Hematopoietic multipotent progenitor cell treated with erythropoietin and hydrocortisone succinate and interleukin-3 and kit ligand, for 4 days (in vitro differentiated cells): ENCODE data around the gene ATP8A2.
"Not testable (repeated sequence)": the region's sequence is repeated elsewhere in the genome, so short reads cannot be mapped to it uniquely, and the experiment has no call there.

Experiments used
- DNase-seq: peaks from one replicate; pipeline ENCODE4 v3.0.0-alpha.2; 2015

Gene ATP8A2

GRCh38 chr13:25371875-25372283, at the start of gene ATP8A2:
Gene ATP8A2, plus strand, starts transcription at chr13:25371974. Its CDS starts 239 bp downstream, at chr13:25372213.
- DNase-seq, result no peak

DNA sequence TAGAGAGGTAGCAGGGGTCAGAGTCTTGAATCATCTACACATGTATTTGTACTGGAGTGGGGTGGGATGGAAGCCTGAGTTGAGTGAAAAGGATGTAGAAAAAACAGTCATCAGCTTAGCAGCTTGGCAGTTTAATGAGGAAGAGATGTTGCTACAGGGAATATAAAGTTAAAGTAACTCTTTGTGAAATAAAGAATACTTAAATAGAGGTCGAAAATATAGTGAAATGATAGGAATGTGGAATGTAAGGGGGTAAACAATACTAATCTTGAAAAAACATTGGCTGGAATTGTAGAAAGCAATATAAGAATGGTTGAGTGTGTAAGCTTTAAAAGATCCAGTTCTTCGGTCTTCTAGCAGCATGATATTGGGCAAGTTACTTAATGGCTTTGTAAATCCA, 47.7 kb upstream of the ATP8A2 start:
- no peak for DNase-seq

GRCh38 chr13:25329706-25330105, 42.1 kb upstream of the ATP8A2 start:
- no peak for DNase-seq

- no peak for DNase-seq
Observed at GRCh38 chr13:25330541-25330940, 41.2 kb upstream of the ATP8A2 start.

DNA sequence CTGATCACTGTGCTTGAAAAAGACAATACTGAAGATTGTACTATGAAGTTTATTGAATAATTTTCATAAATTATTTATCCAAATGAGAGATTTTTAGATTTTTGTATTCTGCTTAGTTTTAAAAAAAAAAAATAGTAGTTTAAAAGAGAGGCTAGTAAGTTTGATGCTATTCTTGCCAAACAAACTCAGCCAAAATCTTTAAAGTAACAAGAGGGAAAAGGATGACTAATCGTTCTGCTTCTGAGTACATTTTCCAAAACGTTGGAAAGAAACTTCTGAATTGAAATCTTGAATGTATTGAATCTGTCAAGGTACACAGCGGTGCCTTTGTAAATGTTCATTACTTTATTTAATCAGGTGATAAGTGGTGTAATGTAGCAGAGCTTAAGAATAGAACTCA, 35.9 kb upstream of the ATP8A2 start:
- no peak for DNase-seq

DNA sequence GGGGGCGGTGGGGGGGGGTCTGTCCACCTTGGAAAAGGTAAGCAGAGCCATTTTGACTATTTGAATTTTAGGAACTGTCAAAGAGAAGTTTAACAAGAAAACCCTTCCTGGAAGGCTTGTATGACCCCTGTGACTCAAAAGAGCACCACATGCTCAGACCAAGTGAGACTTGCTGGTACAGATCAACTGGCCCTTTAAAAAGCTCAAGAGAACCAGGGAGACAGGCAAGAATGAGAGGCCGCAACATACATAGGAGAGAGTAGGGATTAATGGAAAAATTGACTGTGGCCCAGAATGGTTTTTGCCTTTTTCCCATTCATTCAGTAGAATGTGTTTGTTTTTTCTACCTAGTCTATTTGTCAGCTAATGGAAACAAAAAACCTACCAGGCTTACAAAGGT, 26.2 kb upstream of the ATP8A2 start:
- peak; percentile 16 for DNase-seq

DNA sequence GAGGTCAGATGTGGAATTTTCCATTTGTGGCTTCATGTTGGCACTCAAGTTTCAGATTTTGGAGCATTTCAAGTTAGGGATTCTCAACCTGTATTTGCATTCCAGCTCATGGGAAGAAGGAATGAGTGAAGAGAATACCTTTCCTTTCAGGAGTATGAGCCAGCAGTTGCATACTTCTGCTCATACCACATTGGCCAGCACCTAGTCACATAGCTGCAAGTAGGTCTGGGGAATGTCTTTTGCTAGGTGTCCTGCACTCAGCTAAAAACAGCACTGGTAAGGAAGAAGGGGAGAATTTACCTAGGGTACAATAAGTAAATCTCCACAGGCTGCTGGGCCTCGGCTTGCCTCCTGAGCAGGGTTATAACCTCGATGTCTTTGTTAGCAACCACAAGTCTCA, 24.6 kb upstream of the ATP8A2 start:
- DNase-seq, result no peak

GRCh38 chr13:25351404-25351803, 20.4 kb upstream of the ATP8A2 start:
- no peak for DNase-seq

- peak; percentile 89 for DNase-seq
Observed at GRCh38 chr13:25352230-25352629, 19.5 kb upstream of the ATP8A2 start.

DNA sequence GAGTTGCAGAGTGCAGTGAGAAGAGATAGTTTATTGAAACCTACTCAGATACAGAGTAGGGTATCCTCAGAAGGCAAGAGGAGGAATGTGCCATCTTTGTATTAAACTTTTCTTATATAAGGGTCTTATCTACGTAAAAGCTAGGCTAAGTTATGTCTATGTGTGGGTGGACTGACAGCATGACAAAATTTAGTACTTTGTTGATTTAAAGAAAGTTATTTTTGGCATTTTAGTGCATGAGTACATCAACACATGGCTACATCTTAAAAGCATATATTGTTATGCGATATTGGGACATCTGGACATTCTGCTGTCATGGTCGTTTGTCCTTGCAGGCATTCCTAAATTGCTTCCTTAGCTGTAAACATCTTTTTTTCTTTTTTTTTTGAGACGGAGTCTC, 19.0 kb upstream of the ATP8A2 start:
- DNase-seq, result no peak

GRCh38 chr13:25353344-25353743, 18.4 kb upstream of the ATP8A2 start:
- DNase-seq, result no peak

DNA sequence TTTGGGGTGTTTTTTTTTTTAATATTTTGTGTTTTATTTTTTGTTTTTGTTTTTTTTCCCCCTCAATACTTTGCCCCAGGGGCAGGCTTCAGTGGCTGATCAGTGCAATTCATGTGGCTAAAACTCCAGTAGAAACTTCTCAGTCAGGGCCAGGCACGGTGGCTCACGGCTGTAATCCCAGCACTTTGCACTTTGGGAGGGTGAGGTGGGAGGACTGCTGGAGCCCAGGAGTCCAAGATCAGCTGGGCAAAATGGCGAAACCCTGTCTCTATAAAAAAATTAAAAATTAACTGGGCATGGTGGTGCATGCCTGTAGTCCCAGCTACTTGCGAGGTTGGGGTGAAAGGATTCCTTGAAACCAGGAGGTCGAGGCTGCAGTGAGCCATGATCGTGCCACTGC, 17.4 kb upstream of the ATP8A2 start:
- DNase-seq, result no peak

- DNase-seq, result not testable (repeated sequence)
Observed at GRCh38 chr13:25360443-25360842, 11.3 kb upstream of the ATP8A2 start.

DNA sequence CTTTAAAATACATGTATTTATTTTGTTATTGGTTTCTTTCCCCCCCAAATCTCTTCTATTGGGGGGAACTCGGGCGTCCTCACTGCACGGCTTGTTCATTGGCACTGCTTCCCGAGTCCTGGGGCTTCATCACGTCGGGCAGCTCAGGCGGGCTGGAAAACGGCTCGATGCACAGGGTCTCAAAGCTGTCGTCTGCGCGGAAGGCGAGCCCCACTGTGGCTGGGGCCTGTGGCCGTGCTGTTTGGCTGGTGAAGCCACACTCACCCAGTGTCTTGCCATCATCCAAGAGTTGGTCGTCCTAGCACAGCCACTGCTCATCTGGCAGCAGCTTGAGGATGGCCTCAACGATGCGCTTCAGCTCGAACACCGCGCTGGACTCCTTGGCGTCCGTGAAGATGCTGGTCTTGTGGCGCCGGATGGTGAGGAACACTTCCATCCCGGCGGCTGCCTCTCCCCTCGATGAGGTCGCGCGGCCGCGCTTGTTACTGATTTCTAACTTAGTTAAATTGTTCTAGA, 6.0 kb upstream of the ATP8A2 start:
- no peak for DNase-seq

DNA sequence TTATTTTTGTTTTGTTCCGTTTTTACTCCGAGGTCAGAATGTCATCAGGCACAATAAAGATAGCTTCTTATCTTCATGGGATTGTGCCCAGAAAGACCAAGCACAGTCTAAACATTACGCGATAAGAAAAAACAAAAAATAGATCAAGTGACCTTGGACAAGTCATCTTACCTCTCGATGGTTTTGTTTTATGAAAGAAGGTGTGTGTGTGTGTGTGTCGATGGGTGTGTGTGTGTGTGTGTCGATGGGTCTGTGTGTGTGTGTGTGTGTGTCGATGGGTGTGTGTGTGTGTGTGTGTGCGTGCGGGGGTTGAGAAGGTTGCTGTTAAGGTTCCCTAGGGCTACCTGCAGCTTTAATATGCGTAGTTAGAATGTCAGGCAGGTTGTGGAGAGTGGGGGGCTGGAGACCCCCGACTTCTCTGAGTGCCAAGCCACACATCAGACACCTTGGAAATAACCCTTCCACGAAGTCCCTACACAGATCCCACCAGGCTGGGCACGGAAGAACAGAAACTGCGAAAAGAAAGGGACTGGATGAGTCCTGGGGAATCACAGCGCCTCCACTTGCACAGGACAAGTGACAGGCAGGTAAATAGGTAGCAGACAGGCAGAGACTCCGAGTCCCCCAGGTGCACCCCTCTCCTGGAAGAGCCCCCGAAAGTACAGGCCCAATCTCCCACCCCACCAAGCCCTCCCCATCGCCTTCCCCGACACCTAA, 458 bp upstream of the ATP8A2 start:
- no peak for DNase-seq

GRCh38 chr13:25372284-25373081, 709 bp downstream of the ATP8A2 start:
- no peak for DNase-seq

- DNase-seq, result peak; percentile 79
Observed at GRCh38 chr13:25375727-25376358, 4.1 kb downstream of the ATP8A2 start.

DNA sequence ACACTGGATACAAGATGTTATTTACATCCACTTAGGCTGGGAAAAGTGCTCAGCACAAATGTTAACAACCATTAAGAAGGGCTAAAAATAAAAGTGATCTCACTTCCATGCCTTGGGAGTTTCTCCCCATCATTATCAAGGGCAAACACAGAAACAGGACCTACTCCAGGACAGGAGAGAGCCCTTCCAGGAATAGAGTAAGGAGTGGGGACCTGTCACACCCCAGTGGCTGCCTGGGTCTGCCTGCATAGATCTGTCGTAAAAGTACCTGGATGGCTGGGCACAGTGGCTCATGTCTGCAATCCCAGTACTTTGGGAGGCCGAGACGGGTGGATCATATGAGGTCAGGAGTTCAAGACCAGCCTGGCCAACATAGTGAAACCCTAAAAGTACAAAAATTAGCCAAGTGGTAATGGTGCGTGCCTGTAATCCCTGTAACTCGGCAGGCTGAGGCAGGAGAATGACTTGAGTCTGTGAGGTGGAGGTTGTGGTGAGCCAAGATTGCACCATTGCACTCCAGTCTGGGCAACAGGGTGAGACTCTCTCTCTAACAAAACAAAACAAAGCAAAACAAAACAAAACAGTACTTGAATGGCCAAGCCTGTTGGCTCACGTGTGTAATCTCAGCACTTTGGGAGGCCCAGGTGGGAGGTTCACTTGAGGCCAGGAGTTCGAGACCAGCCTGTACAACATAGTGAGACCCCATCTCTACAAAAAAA, 5.6 kb downstream of the ATP8A2 start:
- no peak for DNase-seq

DNA sequence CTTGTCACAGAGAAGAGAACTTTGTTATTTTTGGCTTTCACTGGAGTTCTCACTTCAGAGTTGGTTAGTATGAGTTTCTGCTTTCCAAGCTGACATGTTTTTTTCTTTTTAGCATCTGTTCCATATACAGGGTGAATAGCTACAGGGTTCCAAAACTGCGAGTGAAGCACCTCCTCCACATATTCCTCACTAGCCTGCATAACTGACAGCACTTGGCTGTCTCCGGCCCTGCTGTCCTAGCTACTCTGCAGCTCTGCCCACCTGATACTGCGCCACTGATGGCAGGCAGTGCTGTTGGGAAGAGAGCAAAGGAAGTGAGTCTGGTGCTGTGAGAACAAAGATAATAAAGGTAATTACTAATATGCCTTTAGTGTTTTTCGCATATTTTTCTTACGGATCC, 6.8 kb downstream of the ATP8A2 start:
- DNase-seq, result no peak

DNA sequence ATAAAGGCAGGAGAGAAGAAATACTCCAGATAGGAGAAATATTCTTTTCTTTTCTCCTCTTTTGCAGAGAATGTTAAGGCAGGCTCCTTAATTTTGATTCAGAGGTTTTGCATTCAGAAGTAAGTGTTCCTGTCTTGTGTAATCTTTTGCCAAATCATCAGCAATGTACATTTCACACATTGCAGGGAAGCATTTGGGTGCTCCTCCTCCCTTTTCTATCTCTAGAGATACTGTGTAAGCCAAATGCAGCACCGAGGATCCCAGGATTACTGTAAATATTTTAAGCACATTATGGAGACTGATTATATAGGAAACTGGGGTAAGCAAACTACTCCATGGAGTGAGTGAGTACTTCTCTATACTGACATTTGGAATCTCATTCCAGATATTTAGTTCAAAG, 7.2 kb downstream of the ATP8A2 start:
- DNase-seq, result no peak

DNA sequence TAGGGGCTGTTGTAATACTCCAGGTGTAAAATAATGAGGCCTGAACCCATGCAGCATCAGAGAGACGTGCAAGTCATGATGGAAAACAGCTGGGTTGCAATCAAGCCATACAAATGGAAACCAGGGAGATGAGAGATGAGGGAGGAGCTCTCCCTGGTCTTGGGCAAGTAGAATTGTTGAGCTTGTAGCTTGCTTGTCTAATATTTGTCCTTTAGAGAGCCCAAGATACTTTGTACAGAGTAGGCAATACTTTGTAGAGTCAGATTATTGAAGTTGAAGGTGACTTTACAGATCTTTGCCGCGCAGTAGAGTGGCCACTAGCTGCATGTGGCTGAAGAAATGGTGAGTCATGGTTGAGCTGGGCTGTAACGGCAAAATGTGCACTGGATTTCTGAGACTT, 8.3 kb downstream of the ATP8A2 start:
- peak; percentile 47 for DNase-seq

DNA sequence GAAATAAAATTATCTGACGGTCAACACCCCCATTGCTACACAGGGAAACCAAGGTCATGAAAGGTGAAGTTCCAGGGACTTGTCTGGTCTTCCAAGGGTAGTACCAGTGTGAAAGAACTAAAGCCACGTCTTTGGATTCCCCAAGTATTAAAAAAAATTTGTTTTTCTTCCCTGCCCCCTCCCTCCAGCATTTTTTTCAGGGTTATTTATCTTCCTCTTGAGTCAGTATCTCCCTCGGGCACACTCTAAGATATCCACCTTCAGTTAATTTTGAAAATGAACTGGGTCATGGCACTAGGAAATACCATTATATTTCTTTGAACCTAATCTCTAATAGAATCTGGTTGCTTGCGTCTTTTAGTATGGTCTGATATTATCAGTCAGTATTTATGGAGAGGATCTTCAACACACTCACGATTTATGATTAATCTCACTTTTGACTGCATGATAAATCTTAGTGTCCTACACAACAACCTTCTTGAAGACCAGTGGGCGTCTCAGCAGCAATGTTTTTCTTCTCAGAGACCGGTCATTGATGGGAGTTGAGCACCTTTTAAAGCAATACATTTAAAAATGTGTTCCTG, 9.1 kb downstream of the ATP8A2 start:
- no peak for DNase-seq
